IMR-90 (cell line): ENCODE measurements around the gene EPHA5. TPM values are rescaled to one million over a fixed set of nuclear protein-coding genes. Genes with fewer than 3 reads are reported as not detected.

Experiments used
- ATAC-seq: fragments of 200-7000 bp; cut with Tn5 transposase; 2 replicates; pipeline ENCODE4 v1.9.1; 2020; ENCODE audit warnings: low read depth, mild to moderate bottlenecking, moderate library complexity
- BruUV-seq: library from RNA; stranded (reverse); fragments of 400-500 nt; replicated peaks from 2 replicates; lab custom pipeline; 2021; lab: Mats Ljungman, UMichigan
- CTCF ChIA-PET: fragments of 300-600 bp; formaldehyde crosslinking; extraction: SDS; loops from one replicate; lab custom pipeline; 2021; ENCODE audit warnings: antibody characterized with exemption; lab: Yijun Ruan, JAX
- POLR2A ChIA-PET: fragments of 300-600 bp; sonication (Branson Sonifier 250); formaldehyde crosslinking; loops from one replicate; lab custom pipeline; 2022; ENCODE audit warnings: antibody characterized with exemption; ENCODE audit not compliant: unreplicated experiment; lab: Charles Lee
- DNase-seq: peaks from one replicate; pipeline ENCODE4 v3.0.0; 2013
- H2AFZ ChIP-seq: replicated peaks from 2 replicates; pipeline ENCODE3; 2013; ENCODE audit warnings: low read length, mild to moderate bottlenecking; ENCODE audit not compliant: poor library complexity
- H2AK5ac ChIP-seq: 2 replicates; pipeline ENCODE4 v1.6.1; 2013; ENCODE audit warnings: low read depth, low read length, inconsistent platforms
- H2AK9ac ChIP-seq: replicated peaks from 2 replicates; pipeline ENCODE3; 2013; ENCODE audit warnings: mild to moderate bottlenecking, low read depth, low read length, moderate library complexity; ENCODE audit not compliant: poor library complexity
- H2BK120ac ChIP-seq: 2 replicates; pipeline ENCODE4 v1.6.1; 2013; ENCODE audit warnings: low read depth, low read length, inconsistent platforms
- H2BK15ac ChIP-seq: 3 replicates; pipeline ENCODE4 v1.6.1; 2013; ENCODE audit warnings: low read depth, low read length, inconsistent platforms
- H2BK20ac ChIP-seq: 2 replicates; pipeline ENCODE4 v1.6.1; 2013; ENCODE audit warnings: low read depth, mild to moderate bottlenecking, inconsistent platforms, low read length, moderate library complexity
- H2BK5ac ChIP-seq: 2 replicates; pipeline ENCODE4 v1.6.1; 2013; ENCODE audit warnings: mild to moderate bottlenecking, low read depth, low read length, inconsistent platforms; ENCODE audit not compliant: poor library complexity, severe bottlenecking
- H3K14ac ChIP-seq: replicated peaks from 2 replicates; pipeline ENCODE4 v1.6.1; 2013; ENCODE audit warnings: low read depth, low read length, inconsistent platforms
- H3K18ac ChIP-seq: 2 replicates; pipeline ENCODE4 v1.6.1; 2013; ENCODE audit warnings: low read depth, low read length, control low read depth
- H3K23ac ChIP-seq: 2 replicates; pipeline ENCODE4 v1.6.1; 2013; ENCODE audit warnings: low read depth, low read length, inconsistent platforms
- H3K27ac ChIP-seq: 2 replicates; pipeline ENCODE4 v1.5.1; 2013; ENCODE audit warnings: mild to moderate bottlenecking, control low read depth, low read length; ENCODE audit not compliant: insufficient read depth
- H3K27me3 ChIP-seq: 2 replicates; pipeline ENCODE4 v1.6.1; 2013; ENCODE audit warnings: low read length; ENCODE audit not compliant: control insufficient read depth, insufficient read depth
- H3K36me3 ChIP-seq: 2 replicates; pipeline ENCODE4 v1.6.1; 2013; ENCODE audit warnings: low read length, mixed read lengths; ENCODE audit not compliant: control insufficient read depth, insufficient read depth
- H3K4ac ChIP-seq: 2 replicates; pipeline ENCODE4 v1.6.1; 2013; ENCODE audit warnings: low read depth, low read length, inconsistent platforms
- H3K4me1 ChIP-seq: 2 replicates; pipeline ENCODE4 v1.6.1; 2013; ENCODE audit warnings: low read length, mixed read lengths; ENCODE audit not compliant: control insufficient read depth, insufficient read depth
- H3K4me2 ChIP-seq: 2 replicates; pipeline ENCODE4 v1.6.1; 2013; ENCODE audit warnings: low read depth, mild to moderate bottlenecking, control low read depth, low read length, moderate library complexity
- H3K4me3 ChIP-seq: 2 replicates; pipeline ENCODE4 v1.5.1; 2013; ENCODE audit warnings: low read depth, mild to moderate bottlenecking, control low read depth, low read length, moderate library complexity; ENCODE audit not compliant: insufficient read depth
- H3K56ac ChIP-seq: 2 replicates; pipeline ENCODE4 v1.6.1; 2013; ENCODE audit warnings: low read length, inconsistent platforms; ENCODE audit not compliant: insufficient read depth; ENCODE audit errors: extremely low read depth
- H3K79me1 ChIP-seq, 2 experiments: 2 replicates each; pipeline ENCODE4 v1.6.1; 2013; ENCODE audit warnings: low read length in 2 of 2, inconsistent platforms in 1 of 2, low read depth in 1 of 2
- H3K9ac ChIP-seq: 2 replicates; pipeline ENCODE4 v1.6.1; 2013; ENCODE audit warnings: low read depth, low read length, control low read depth
- H3K9me1 ChIP-seq: 2 replicates; pipeline ENCODE4 v1.6.1; 2013; ENCODE audit warnings: low read length, inconsistent platforms; ENCODE audit not compliant: insufficient read depth
- H3K9me3 ChIP-seq: 2 replicates; pipeline ENCODE4 v1.6.1; 2013; ENCODE audit warnings: low read length; ENCODE audit not compliant: control insufficient read depth, insufficient read depth
- H4K20me1 ChIP-seq: 2 replicates; pipeline ENCODE4 v1.6.1; 2013; ENCODE audit warnings: low read length, inconsistent platforms; ENCODE audit not compliant: insufficient read depth
- H4K5ac ChIP-seq: 2 replicates; pipeline ENCODE4 v1.6.1; 2013; ENCODE audit warnings: mild to moderate bottlenecking, low read depth, low read length, control low read depth
- H4K8ac ChIP-seq, 2 experiments: 2 replicates each; pipeline ENCODE4 v1.6.1; 2013; ENCODE audit warnings: low read depth in 2 of 2, low read length in 2 of 2, control low read depth in 1 of 2, inconsistent platforms in 1 of 2
- H4K91ac ChIP-seq: 2 replicates; pipeline ENCODE4 v1.6.1; 2013; ENCODE audit warnings: low read depth, low read length, inconsistent platforms; ENCODE audit not compliant: insufficient read depth
- BHLHE40 ChIP-seq: fragments of 150-350 bp; IDR thresholded peaks from 2 replicates; pipeline ENCODE4 v1.6.1; 2016; ENCODE audit warnings: mild to moderate bottlenecking, low read depth, low read length
- CEBPB ChIP-seq: IDR thresholded peaks from 2 replicates; pipeline ENCODE4 v1.6.1; 2012; ENCODE audit warnings: low read depth, low read length, improper control_type of control experiment
- CHD1 ChIP-seq: IDR thresholded peaks from 2 replicates; pipeline ENCODE4 v1.6.1; 2012; ENCODE audit warnings: low read depth, low read length, improper control_type of control experiment
- CTCF ChIP-seq: conservative IDR thresholded peaks from 2 replicates; pipeline ENCODE4 v1.5.1; 2012; ENCODE audit warnings: mild to moderate bottlenecking, low read depth, low read length, improper control_type of control experiment
- ELK1 ChIP-seq: fragments of 150-350 bp; IDR thresholded peaks from 2 replicates; pipeline ENCODE4 v1.6.1; 2016; ENCODE audit warnings: low read depth, mild to moderate bottlenecking, low read length, moderate library complexity, borderline replicate concordance
- FOS ChIP-seq: fragments of 150-350 bp; IDR thresholded peaks from 2 replicates; pipeline ENCODE4 v1.6.1; 2016; ENCODE audit warnings: low read depth, low read length
- MAFK ChIP-seq: IDR thresholded peaks from 2 replicates; pipeline ENCODE4 v1.6.1; 2012; ENCODE audit warnings: low read depth, low read length, improper control_type of control experiment
- MAZ ChIP-seq: IDR thresholded peaks from 2 replicates; pipeline ENCODE4 v1.6.1; 2012; ENCODE audit warnings: low read depth, mild to moderate bottlenecking, low read length, improper control_type of control experiment, moderate library complexity, borderline replicate concordance
- MXI1 ChIP-seq: IDR thresholded peaks from 2 replicates; pipeline ENCODE4 v1.6.1; 2012; ENCODE audit warnings: low read depth, mild to moderate bottlenecking, low read length, moderate library complexity, borderline replicate concordance
- NFE2L2 ChIP-seq: fragments of 150-350 bp; IDR thresholded peaks from 2 replicates; pipeline ENCODE4 v1.6.1; 2016; ENCODE audit warnings: low read depth, mild to moderate bottlenecking, low read length
- POLR2A ChIP-seq: IDR thresholded peaks from 2 replicates; pipeline ENCODE4 v1.6.1; 2012; ENCODE audit warnings: mild to moderate bottlenecking, low read depth, low read length
- RAD21 ChIP-seq: IDR thresholded peaks from 2 replicates; pipeline ENCODE4 v1.6.1; 2012; ENCODE audit warnings: low read length, improper control_type of control experiment
- RCOR1 ChIP-seq: IDR thresholded peaks from 2 replicates; pipeline ENCODE4 v1.6.1; 2012; ENCODE audit warnings: mild to moderate bottlenecking, low read length, improper control_type of control experiment; ENCODE audit not compliant: insufficient replicate concordance
- RFX5 ChIP-seq: IDR thresholded peaks from 2 replicates; pipeline ENCODE4 v1.8.0; 2012; ENCODE audit warnings: low read depth, mild to moderate bottlenecking, low read length, moderate library complexity
- SMC3 ChIP-seq: fragments of 150-350 bp; IDR thresholded peaks from 2 replicates; pipeline ENCODE4 v1.6.1; 2016; ENCODE audit warnings: low read depth, mild to moderate bottlenecking, antibody characterized with exemption, low read length, moderate library complexity
- USF2 ChIP-seq: fragments of 150-350 bp; IDR thresholded peaks from 2 replicates; pipeline ENCODE4 v1.6.1; 2017; ENCODE audit warnings: mild to moderate bottlenecking, antibody characterized with exemption, low read length, low read depth
- WGBS, 2 experiments: methylation state at CpG; one replicate each; pipeline versions ENCODE4 v1.1.5 to v1.1.7; 2013; ENCODE audit warnings: missing lambda C conversion rate in 2 of 2; ENCODE audit not compliant: insufficient read length in 1 of 2; ENCODE audit errors: extremely low coverage in 2 of 2; 5-methylcytosine and 5-hydroxymethylcytosine counted together
- dilution Hi-C: fragments of 300-500 bp; cut with HindIII; formaldehyde crosslinking; loops from one replicate; pipeline ENCODE4 v1.14.3; 2018; ENCODE audit warnings: low sequenced_read_pairs; ENCODE audit not compliant: unreplicated experiment
- in situ Hi-C: fragments of 300-500 bp; cut with MboI; formaldehyde crosslinking; loops from 3 replicates; pipeline ENCODE4 v1.14.3; 2019; ENCODE audit warnings: low sequenced_read_pairs, inconsistent platforms, mixed read lengths
- intact Hi-C: fragments of 100-400 bp; cut with micrococcal nuclease; formaldehyde crosslinking; loops from 2 replicates; pipeline ENCODE4 v1.10.0; 2022
- polyA plus RNA-seq, 3 experiments: library from polyadenylated mRNA; depleted of rRNA; stranded (reverse); fragments of >200 nt; gene quantifications; 2 replicates each; pipeline ENCODE4 v1.2.3, GENCODE V29; 2012; ENCODE audit warnings: low replicate concordance in 1 of 3
- total RNA-seq: library from RNA; depleted of rRNA; stranded (reverse); fragments of >200 nt; gene quantifications from 2 replicates; pipeline ENCODE4 v1.2.3, GENCODE V29; 2012

The EPHA5 gene
- total and polyA plus RNA-seq, 2 of the 4 experiments (the other 2 are of a cell fraction) = 0.07 to 0.18 TPM

GRCh38 chr4:65589921-65590320 lies 80.4 kb downstream of the EPHA5 start:
- no peak for ATAC-seq
- Histone ChIP-seq H2BK15ac (no peak overlapping the region), H3K9me3 (no peaks in the 10 kb centered on the region), H3K79me1 (no peaks in the 10 kb centered on the region), H3K56ac (no peak overlapping the region), H3K14ac (no peak overlapping the region), H3K4ac (no peak overlapping the region), H3K36me3 (no peaks in the 10 kb centered on the region), H3K4me2 (no peak overlapping the region), H2BK120ac (no peak overlapping the region), H3K9ac (no peak overlapping the region), H3K4me3 (no peak overlapping the region), H3K9me1 (no peaks in the 10 kb centered on the region), H3K18ac (no peak overlapping the region), H4K8ac (no peak overlapping the region), H3K27ac (no peak overlapping the region), H2AK9ac (no peak overlapping the region), H2AFZ (no peak overlapping the region), H3K4me1 (no peaks in the 10 kb centered on the region), H2AK5ac (no peak overlapping the region), H4K91ac (no peak overlapping the region), H3K27me3 (no peaks in the 10 kb centered on the region), H4K20me1 (no peaks in the 10 kb centered on the region), H2BK20ac (no peak overlapping the region), H2BK5ac (no peak overlapping the region), H4K5ac (no peak overlapping the region), H3K23ac (no peak overlapping the region)
- TF ChIP-seq MXI1 (no peak), POLR2A (no peak), CTCF (no peak), MAZ (no peak), NFE2L2 (no peak), RCOR1 (no peak), FOS (no peak), RAD21 (no peak), SMC3 (no peak), USF2 (no peak), BHLHE40 (no peak), MAFK (no peak), CEBPB (no peak), RFX5 (no peak), CHD1 (no peak), ELK1 (no peak)
- ChIA-PET CTCF (no interaction called here), POLR2A (no interaction called here)
- WGBS, 2 experiments = no CpG with 5 or more reads among the region's 2 CpGs
- no peak for DNase-seq
- no TSS peak for BruUV-seq
- dilution Hi-C loops (no loop called here), intact Hi-C loops (no loop called here), in situ Hi-C loops (no loop called here)
